Upper lobe of left lung (tissue), 4 donors: ENCODE measurements around the gene HHIP.

Experiments
- POLR2A ChIP-seq, 4 donors: fragments of 450-650 bp; IDR thresholded peaks; one replicate each; pipeline ENCODE4 v1.5.1; 2016 to 2017; ENCODE audit warnings: antibody characterized with exemption in 4 of 4, mild to moderate bottlenecking in 2 of 4
- POLR2AphosphoS5 ChIP-seq, 2 donors: sonication (generic); formaldehyde crosslinking; IDR thresholded peaks; one replicate each; pipeline ENCODE4 v1.5.1; 2017; ENCODE audit warnings: antibody characterized with exemption in 2 of 2
- TF ChIP-seq, protein P1 (sequence below), 6 experiments: fragments of 450-650 bp in 4 of 6; fragments of 200-600 bp in 2 of 6; sonication (generic) in 2 of 6; IDR thresholded peaks; one replicate each; pipeline ENCODE4 v1.5.1; 2016 to 2019; ENCODE audit warnings: antibody characterized with exemption in 6 of 6

DNA sequence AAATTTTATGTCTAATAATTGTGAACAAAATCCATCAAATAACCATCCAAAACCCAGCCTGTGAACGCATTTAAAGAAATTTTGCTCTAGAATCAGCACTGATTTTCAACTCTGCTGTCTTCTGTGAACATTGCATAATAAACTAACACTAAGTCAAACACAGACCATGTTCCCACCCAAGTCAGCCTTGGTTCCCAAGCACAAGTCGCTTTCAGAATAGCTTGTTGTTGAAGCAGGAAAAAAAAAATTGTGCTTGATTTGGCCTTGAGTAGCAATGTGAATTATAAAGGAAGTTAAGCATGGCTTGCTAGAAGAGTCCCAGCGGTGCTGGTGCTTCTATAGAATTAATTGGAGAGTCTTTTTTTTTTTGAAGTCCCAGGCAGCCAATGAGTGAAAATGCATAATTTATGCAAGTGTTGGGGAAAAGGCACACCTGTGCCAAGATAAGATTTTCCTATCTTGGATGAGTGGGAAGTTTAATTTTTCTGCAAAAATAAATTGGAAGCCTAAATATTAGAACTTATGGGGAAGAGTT is 42.1 kb downstream of the HHIP start:
- TF ChIP-seq, protein P1, sequence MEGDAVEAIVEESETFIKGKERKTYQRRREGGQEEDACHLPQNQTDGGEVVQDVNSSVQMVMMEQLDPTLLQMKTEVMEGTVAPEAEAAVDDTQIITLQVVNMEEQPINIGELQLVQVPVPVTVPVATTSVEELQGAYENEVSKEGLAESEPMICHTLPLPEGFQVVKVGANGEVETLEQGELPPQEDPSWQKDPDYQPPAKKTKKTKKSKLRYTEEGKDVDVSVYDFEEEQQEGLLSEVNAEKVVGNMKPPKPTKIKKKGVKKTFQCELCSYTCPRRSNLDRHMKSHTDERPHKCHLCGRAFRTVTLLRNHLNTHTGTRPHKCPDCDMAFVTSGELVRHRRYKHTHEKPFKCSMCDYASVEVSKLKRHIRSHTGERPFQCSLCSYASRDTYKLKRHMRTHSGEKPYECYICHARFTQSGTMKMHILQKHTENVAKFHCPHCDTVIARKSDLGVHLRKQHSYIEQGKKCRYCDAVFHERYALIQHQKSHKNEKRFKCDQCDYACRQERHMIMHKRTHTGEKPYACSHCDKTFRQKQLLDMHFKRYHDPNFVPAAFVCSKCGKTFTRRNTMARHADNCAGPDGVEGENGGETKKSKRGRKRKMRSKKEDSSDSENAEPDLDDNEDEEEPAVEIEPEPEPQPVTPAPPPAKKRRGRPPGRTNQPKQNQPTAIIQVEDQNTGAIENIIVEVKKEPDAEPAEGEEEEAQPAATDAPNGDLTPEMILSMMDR (IDR thresholded peaks at IDR 0.05): no peak
- no peak for TF ChIP-seq POLR2A (IDR thresholded peaks at IDR 0.05)
- TF ChIP-seq POLR2AphosphoS5 (IDR thresholded peaks at IDR 0.05): no peak
